CD8-positive, alpha-beta memory T cell (primary cell): ENCODE data around the gene QSOX2. TPM values are rescaled to one million over a fixed set of nuclear protein-coding genes. Genes with fewer than 3 reads are reported as not detected.

Experiments used
- CTCF ChIA-PET: fragments of 350-600 bp; sonication (Branson Sonifier 250); formaldehyde crosslinking; loops from one replicate; lab custom pipeline; 2021; ENCODE audit warnings: antibody characterized with exemption; lab: Charles Lee
- POLR2A ChIA-PET: fragments of 350-600 bp; sonication (Branson Sonifier 250); formaldehyde crosslinking; loops from one replicate; lab custom pipeline; 2021; ENCODE audit warnings: antibody characterized with exemption; lab: Charles Lee
- DNase-seq, 5 donors: peaks; one replicate each; pipeline versions ENCODE4 v3.0.0 to v3.0.0-alpha.2; 2020 to 2022; ENCODE audit warnings: mixed read lengths in 1 of 5
- H3K27ac ChIP-seq: one replicate; pipeline ENCODE4 v1.7.0; 2013; ENCODE audit warnings: low read depth, mild to moderate bottlenecking, low read length, moderate library complexity
- H3K27me3 ChIP-seq: 2 replicates; pipeline ENCODE4 v1.7.0; 2013; ENCODE audit warnings: low read length, mild to moderate bottlenecking; ENCODE audit not compliant: insufficient read depth, poor library complexity, severe bottlenecking
- H3K36me3 ChIP-seq: 2 replicates; pipeline ENCODE4 v1.7.0; 2013; ENCODE audit warnings: mild to moderate bottlenecking, low read length, moderate library complexity; ENCODE audit not compliant: insufficient read depth
- H3K4me1 ChIP-seq: 2 replicates; pipeline ENCODE4 v1.7.0; 2013; ENCODE audit warnings: mild to moderate bottlenecking, low read length, moderate library complexity; ENCODE audit not compliant: insufficient read depth
- H3K4me3 ChIP-seq: 2 replicates; pipeline ENCODE4 v1.7.0; 2013; ENCODE audit warnings: mild to moderate bottlenecking, low read length
- H3K9me3 ChIP-seq: 2 replicates; pipeline ENCODE4 v1.7.0; 2013; ENCODE audit warnings: mild to moderate bottlenecking, low read length
- H3K27ac Mint-ChIP-seq, 8 donors: one replicate each; pipeline ENCODE4 v1.8.0; 2020 to 2021; ENCODE audit warnings: mixed read lengths in 8 of 8, mild to moderate bottlenecking in 6 of 8, inconsistent platforms in 3 of 8, moderate library complexity in 3 of 8
- H3K27me3 Mint-ChIP-seq, 2 donors: one replicate each; pipeline ENCODE4 v1.8.0; 2020 to 2021; ENCODE audit warnings: mixed read lengths in 2 of 2, mild to moderate bottlenecking in 1 of 2, moderate library complexity in 1 of 2
- H3K36me3 Mint-ChIP-seq, 3 donors: one replicate each; pipeline ENCODE4 v1.8.0; 2020 to 2021; ENCODE audit warnings: mixed read lengths in 3 of 3, inconsistent platforms in 1 of 3, mild to moderate bottlenecking in 1 of 3
- H3K4me1 Mint-ChIP-seq, 3 donors: one replicate each; pipeline ENCODE4 v1.8.0; 2020 to 2021; ENCODE audit warnings: mixed read lengths in 3 of 3, inconsistent platforms in 1 of 3, mild to moderate bottlenecking in 1 of 3
- H3K4me3 Mint-ChIP-seq, 7 donors: one replicate each; pipeline ENCODE4 v1.8.0; 2020 to 2021; ENCODE audit warnings: mixed read lengths in 7 of 7, mild to moderate bottlenecking in 6 of 7, moderate library complexity in 4 of 7, inconsistent platforms in 2 of 7
- H3K9me3 Mint-ChIP-seq, 5 donors: one replicate each; pipeline ENCODE4 v1.8.0; 2020 to 2022; ENCODE audit warnings: mixed read lengths in 5 of 5, mild to moderate bottlenecking in 3 of 5, moderate library complexity in 2 of 5, inconsistent platforms in 1 of 5
- polyA plus RNA-seq: library from polyadenylated mRNA; unstranded; fragments of 300-500 nt; fragmentation: Illumina TruSeq; gene quantifications from one replicate; pipeline ENCODE4 v1.2.3, GENCODE V29; 2021
- total RNA-seq, 2 experiments: library from RNA; stranded (reverse); gene quantifications; one replicate each; pipeline ENCODE4 v1.2.3, GENCODE V29; 2021

Gene QSOX2
- total and polyA plus RNA-seq, 3 experiments from 2014 or later = 0.66 to 15.3 (median 14.6) TPM

DNA sequence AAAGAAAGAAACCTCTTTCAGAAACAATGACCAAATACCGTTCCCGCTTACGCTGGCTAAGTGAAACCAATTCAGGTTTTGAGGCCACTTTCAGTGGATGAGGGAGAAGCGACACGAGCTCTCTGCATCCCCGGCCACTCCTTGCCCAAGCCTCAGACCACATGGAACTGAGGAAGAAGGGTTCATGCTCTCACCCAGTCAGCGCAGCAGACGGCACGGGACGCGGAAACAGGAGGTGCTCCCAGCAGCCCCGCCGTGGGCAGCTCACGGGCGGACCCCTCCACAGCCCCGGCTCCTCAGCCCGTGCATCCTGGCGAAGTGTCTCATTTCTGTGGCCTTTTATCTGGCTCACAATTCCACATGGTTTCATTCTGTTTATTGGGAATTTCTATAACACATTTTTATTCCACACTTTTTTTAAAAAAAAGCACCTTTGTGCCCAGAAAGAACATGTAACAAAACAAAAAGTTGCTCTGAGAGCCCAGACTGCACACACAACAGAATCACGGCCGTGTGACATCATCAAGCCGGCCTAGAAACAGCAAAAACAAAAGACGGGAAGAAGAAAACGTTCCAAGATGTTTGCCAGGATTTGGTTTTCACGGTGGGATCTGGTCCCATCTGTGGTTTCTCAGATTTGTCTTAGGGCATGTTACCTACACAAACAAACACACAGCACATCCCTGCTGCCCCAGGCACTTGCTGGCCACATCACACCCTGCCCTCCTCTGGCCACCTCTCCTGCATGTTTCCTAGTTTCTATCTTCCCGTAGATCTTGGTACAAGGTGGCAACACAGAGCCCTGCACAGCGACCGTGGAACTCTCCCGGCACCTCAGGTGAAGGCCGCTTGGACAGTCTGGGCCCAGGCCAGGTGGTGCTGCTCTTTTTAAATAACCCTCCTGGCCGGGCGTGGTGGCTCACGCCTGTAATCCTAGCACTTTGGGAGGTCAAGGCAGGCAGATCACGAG, 16.2 kb downstream of the QSOX2 start:
- Histone ChIP-seq H3K27me3 (no peaks in the 10 kb centered on the region), H3K4me3 (no peak overlapping the region), H3K4me1 (peaks cover 6% of the 10 kb centered on the region), H3K27ac (no peak overlapping the region), H3K36me3 (peaks cover 9% of the 10 kb centered on the region), H3K9me3 (no peaks in the 10 kb centered on the region)
- peaks cover 0 to 2% of the 10 kb centered on the region in 2 donors for H3K27me3 Mint-ChIP-seq
- DNase-seq = no peak
- H3K27ac Mint-ChIP-seq = peak overlapping the region in 1 of 8 donors; percentile 58
- H3K36me3 Mint-ChIP-seq = peaks cover 0 to 39% (median 14%) of the 10 kb centered on the region in 3 donors
- POLR2A ChIA-PET = no interaction called here
- no peak overlapping the region for H3K4me3 Mint-ChIP-seq
- H3K4me1 Mint-ChIP-seq = peaks cover 18 to 28% (median 20%) of the 10 kb centered on the region in 3 donors
- CTCF ChIA-PET = no interaction called here
- no peaks in the 10 kb centered on the region for H3K9me3 Mint-ChIP-seq

- H3K27ac Mint-ChIP-seq = peak overlapping the region in 2 of 8 donors; percentile 64 to 68
- no peak for DNase-seq
- Histone ChIP-seq H3K4me3 (no peak overlapping the region), H3K27ac (no peak overlapping the region), H3K36me3 (peaks cover 9% of the 10 kb centered on the region), H3K9me3 (no peaks in the 10 kb centered on the region), H3K4me1 (peaks cover 6% of the 10 kb centered on the region), H3K27me3 (no peaks in the 10 kb centered on the region)
- ChIA-PET CTCF (no interaction called here), POLR2A (no interaction called here)
- peaks cover 0 to 37% (median 15%) of the 10 kb centered on the region in 3 donors for H3K36me3 Mint-ChIP-seq
- peaks cover 0 to 2% of the 10 kb centered on the region in 2 donors for H3K27me3 Mint-ChIP-seq
- H3K9me3 Mint-ChIP-seq = no peaks in the 10 kb centered on the region
- peaks cover 12 to 18% (median 16%) of the 10 kb centered on the region in 3 donors for H3K4me1 Mint-ChIP-seq
- no peak overlapping the region for H3K4me3 Mint-ChIP-seq
These were observed 17.3 kb downstream of the QSOX2 start for GRCh38 chr9:136228107-136228875.

- Mint-ChIP-seq H3K4me3 (no peak overlapping the region), H3K27me3 (peaks cover 0 to 2% of the 10 kb centered on the region in 2 donors), H3K27ac (peak overlapping the region in 1 of 8 donors; percentile 51), H3K4me1 (peaks cover 10 to 17% (median 12%) of the 10 kb centered on the region in 3 donors), H3K36me3 (peaks cover 0 to 46% (median 18%) of the 10 kb centered on the region in 3 donors), H3K9me3 (no peaks in the 10 kb centered on the region)
- Histone ChIP-seq H3K27ac (no peak overlapping the region), H3K27me3 (no peaks in the 10 kb centered on the region), H3K4me3 (no peak overlapping the region), H3K4me1 (no peaks in the 10 kb centered on the region), H3K36me3 (peaks cover 9% of the 10 kb centered on the region), H3K9me3 (no peaks in the 10 kb centered on the region)
- POLR2A ChIA-PET = no interaction called here
- CTCF ChIA-PET = interaction anchor here (1.2 kb wide), 2 partner anchors 11 to 18 kb away, joined by 3 read pairs; partner anchors contain the start of gene QSOX2
- no peak for DNase-seq
These were observed 18.8 kb downstream of the QSOX2 start for GRCh38 chr9:136226680-136227407.

- H3K9me3 ChIP-seq = no peaks in the 10 kb centered on the region
- Mint-ChIP-seq H3K4me1 (peaks cover 10 to 17% (median 12%) of the 10 kb centered on the region in 3 donors), H3K27ac (peak overlapping the region; percentile 32 to 96 (median 72)), H3K9me3 (no peaks in the 10 kb centered on the region), H3K27me3 (peaks cover 0 to 2% of the 10 kb centered on the region in 2 donors), H3K4me3 (peak overlapping the region in 5 of 7 donors; percentile 16 to 73 (median 41)), H3K36me3 (peaks cover 0 to 50% (median 16%) of the 10 kb centered on the region in 3 donors)
- peak overlapping the region; percentile 39 for H3K27ac ChIP-seq
- peak; percentile 35 to 72 (median 40) for DNase-seq
- H3K36me3 ChIP-seq = peaks cover 9% of the 10 kb centered on the region
- H3K4me3 ChIP-seq = no peak overlapping the region
- no peaks in the 10 kb centered on the region for H3K27me3 ChIP-seq
- CTCF ChIA-PET = interaction anchor here (1.2 kb wide), 3 partner anchors 10 to 19 kb away, joined by 3 read pairs; partner anchors contain the start of gene QSOX2
- no peaks in the 10 kb centered on the region for H3K4me1 ChIP-seq
- POLR2A ChIA-PET = no interaction called here
These were observed 19.6 kb downstream of the QSOX2 start for GRCh38 chr9:136225748-136226679.

- Mint-ChIP-seq H3K36me3 (peaks cover 0 to 56% (median 14%) of the 10 kb centered on the region in 3 donors), H3K27me3 (peaks cover 0 to 2% of the 10 kb centered on the region in 2 donors), H3K4me1 (peaks cover 10 to 17% (median 12%) of the 10 kb centered on the region in 3 donors), H3K4me3 (peak overlapping the region in 5 of 7 donors; percentile 16 to 73 (median 41)), H3K9me3 (no peaks in the 10 kb centered on the region), H3K27ac (peak overlapping the region; percentile 10 to 96 (median 76))
- H3K4me3 ChIP-seq = no peak overlapping the region
- no peaks in the 10 kb centered on the region for H3K27me3 ChIP-seq
- peak overlapping the region; percentile 39 for H3K27ac ChIP-seq
- no peaks in the 10 kb centered on the region for H3K9me3 ChIP-seq
- DNase-seq = peak in 1 of 5 donors; percentile 32
- H3K4me1 ChIP-seq = no peaks in the 10 kb centered on the region
- POLR2A ChIA-PET = no interaction called here
- peaks cover 9% of the 10 kb centered on the region for H3K36me3 ChIP-seq
- CTCF ChIA-PET = interaction anchor here (1.1 to 1.2 kb wide), 2 partner anchors 9 to 42 kb away, joined by 3 read pairs; no protein-coding TSS in a partner anchor
These were observed 20.3 kb downstream of the QSOX2 start for GRCh38 chr9:136225366-136225747.

- DNase-seq = no peak
- Mint-ChIP-seq H3K9me3 (no peaks in the 10 kb centered on the region), H3K27me3 (no peaks in the 10 kb centered on the region), H3K4me3 (peak overlapping the region in 1 of 7 donors; percentile 40), H3K36me3 (peaks cover 0 to 64% (median 14%) of the 10 kb centered on the region in 3 donors), H3K27ac (peak overlapping the region in 5 of 8 donors; percentile 21 to 66 (median 39)), H3K4me1 (peaks cover 13 to 17% (median 15%) of the 10 kb centered on the region in 3 donors)
- peaks cover 9% of the 10 kb centered on the region for H3K36me3 ChIP-seq
- ChIA-PET CTCF (interaction anchor here (0.9 to 1.2 kb wide), 3 partner anchors 8 to 53 kb away, joined by 3 read pairs; no protein-coding TSS in a partner anchor), POLR2A (no interaction called here)
- no peak overlapping the region for H3K27ac ChIP-seq
- H3K27me3 ChIP-seq = no peaks in the 10 kb centered on the region
- no peaks in the 10 kb centered on the region for H3K4me1 ChIP-seq
- H3K9me3 ChIP-seq = no peaks in the 10 kb centered on the region
- H3K4me3 ChIP-seq = no peak overlapping the region
These were observed 21.6 kb downstream of the QSOX2 start for GRCh38 chr9:136223871-136224640.
